GM13977 (cell line): Measurements from ENCODE around the gene CDR2.

Source experiments
- DNase-seq: peaks from one replicate; pipeline ENCODE4 v3.0.0; 2012; ENCODE audit warnings: low spot score
- CTCF ChIP-seq: IDR thresholded peaks from 2 replicates; pipeline ENCODE4 v1.5.1; 2012; ENCODE audit warnings: mild to moderate bottlenecking, control low read depth; ENCODE audit not compliant: insufficient read depth; ENCODE audit errors: extremely low read depth, missing control alignments
- in situ Hi-C: fragments of 300-500 bp; cut with MboI; formaldehyde crosslinking; loops from one replicate; pipeline ENCODE4 v1.12.0; 2022; ENCODE audit warnings: low sequenced_read_pairs, low pct_unique_long_range_greater_than_20kb, mixed read lengths, inconsistent platforms; ENCODE audit not compliant: unreplicated experiment

The CDR2 gene

GRCh38 chr16:22326369-22326652 is 48.1 kb downstream of the CDR2 start:
- in situ Hi-C loops = loop anchor here (10.0 kb wide), 1 partner anchor 1142 kb away; no protein-coding TSS in a partner anchor
- DNase-seq = no peak
- no peak for TF ChIP-seq CTCF

GRCh38 chr16:22325598-22326368 is 48.6 kb downstream of the CDR2 start:
- DNase-seq = no peak
- no peak for TF ChIP-seq CTCF
- in situ Hi-C loops = loop anchor here (10.0 kb wide), 1 partner anchor 1141 kb away; no protein-coding TSS in a partner anchor

- no peak for DNase-seq
- in situ Hi-C loops = loop anchor here (10.0 kb wide), 1 partner anchor 1140 kb away; no protein-coding TSS in a partner anchor
Observed at GRCh38 chr16:22324787-22325597, 49.4 kb downstream of the CDR2 start.

GRCh38 chr16:22323959-22324786 is 50.2 kb downstream of the CDR2 start:
- DNase-seq = no peak
- TF ChIP-seq CTCF = no peak
- in situ Hi-C loops = loop anchor here (10.0 kb wide), 1 partner anchor 1139 kb away; no protein-coding TSS in a partner anchor

More at GRCh38 chr16:22324787-22325597, 49.4 kb downstream of the CDR2 start:
- no peak for TF ChIP-seq CTCF

GRCh38 chr16:22323173-22323958 is 51.1 kb downstream of the CDR2 start:
- in situ Hi-C loops = loop anchor here (10.0 kb wide), 1 partner anchor 1139 kb away; no protein-coding TSS in a partner anchor
- DNase-seq = no peak
- no peak for TF ChIP-seq CTCF
